ENCODE results near the gene ANLN. TPM values are rescaled to one million over a fixed set of nuclear protein-coding genes. Genes with fewer than 3 reads are reported as not detected.
"Not testable (repeated sequence)": the region's sequence is repeated elsewhere in the genome, so short reads cannot be mapped to it uniquely, and the experiment has no call there.

Gene ANLN
- total RNA-seq, 1 donor from 2014 or later, result 18.9 TPM

DNA sequence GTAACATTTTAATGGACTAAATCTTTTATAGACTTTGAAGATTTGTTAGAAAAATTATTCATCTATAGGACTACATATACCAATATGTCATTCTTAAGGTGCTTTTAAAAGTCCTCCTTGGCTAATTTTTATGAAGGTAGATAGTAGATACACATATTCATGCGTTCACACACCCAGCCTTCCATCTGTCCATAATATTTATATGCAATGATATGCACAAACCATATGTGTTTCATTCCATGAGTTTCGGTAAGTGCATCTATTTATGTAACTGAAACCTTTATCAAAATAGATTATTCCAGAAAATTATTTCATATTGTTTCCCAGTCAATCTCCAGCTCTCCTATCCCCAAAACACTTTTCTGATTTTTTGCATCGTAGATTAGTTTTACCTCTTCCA lies 101.7 kb downstream of the ANLN start:
- TF ChIP-seq POLR2AphosphoS5 (IDR thresholded peaks at IDR 0.05; ENCODE audit: insufficient read depth in 1 of 2, low read depth in 1 of 2) (no peak), POLR2A (IDR thresholded peaks at IDR 0.05) (no peak)
- TF ChIP-seq, protein P1, sequence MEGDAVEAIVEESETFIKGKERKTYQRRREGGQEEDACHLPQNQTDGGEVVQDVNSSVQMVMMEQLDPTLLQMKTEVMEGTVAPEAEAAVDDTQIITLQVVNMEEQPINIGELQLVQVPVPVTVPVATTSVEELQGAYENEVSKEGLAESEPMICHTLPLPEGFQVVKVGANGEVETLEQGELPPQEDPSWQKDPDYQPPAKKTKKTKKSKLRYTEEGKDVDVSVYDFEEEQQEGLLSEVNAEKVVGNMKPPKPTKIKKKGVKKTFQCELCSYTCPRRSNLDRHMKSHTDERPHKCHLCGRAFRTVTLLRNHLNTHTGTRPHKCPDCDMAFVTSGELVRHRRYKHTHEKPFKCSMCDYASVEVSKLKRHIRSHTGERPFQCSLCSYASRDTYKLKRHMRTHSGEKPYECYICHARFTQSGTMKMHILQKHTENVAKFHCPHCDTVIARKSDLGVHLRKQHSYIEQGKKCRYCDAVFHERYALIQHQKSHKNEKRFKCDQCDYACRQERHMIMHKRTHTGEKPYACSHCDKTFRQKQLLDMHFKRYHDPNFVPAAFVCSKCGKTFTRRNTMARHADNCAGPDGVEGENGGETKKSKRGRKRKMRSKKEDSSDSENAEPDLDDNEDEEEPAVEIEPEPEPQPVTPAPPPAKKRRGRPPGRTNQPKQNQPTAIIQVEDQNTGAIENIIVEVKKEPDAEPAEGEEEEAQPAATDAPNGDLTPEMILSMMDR (IDR thresholded peaks at IDR 0.05), result no peak
- Histone ChIP-seq H3K27me3 (no peaks in the 10 kb centered on the region), H3K36me3 (no peaks in the 10 kb centered on the region), H3K4me1 (no peaks in the 10 kb centered on the region), H3K9me3 (no peaks in the 10 kb centered on the region), H3K27ac (no peak overlapping the region), H3K4me3 (no peak overlapping the region)
- DNase-seq (ENCODE audit: extremely low spot score in 2 of 2), result no peak
- intact Hi-C loops (cut with DNase I), result no loop called here

GRCh38 chr7:36496576-36496975 lies 106.9 kb downstream of the ANLN start:
- no peak overlapping the region for H3K27ac ChIP-seq
- TF ChIP-seq POLR2AphosphoS5 (IDR thresholded peaks at IDR 0.05; ENCODE audit: insufficient read depth in 1 of 2, low read depth in 1 of 2) (no peak), POLR2A (IDR thresholded peaks at IDR 0.05) (no peak)
- TF ChIP-seq, protein P1 (IDR thresholded peaks at IDR 0.05), result no peak
- intact Hi-C loops (cut with DNase I), result no loop called here

DNA sequence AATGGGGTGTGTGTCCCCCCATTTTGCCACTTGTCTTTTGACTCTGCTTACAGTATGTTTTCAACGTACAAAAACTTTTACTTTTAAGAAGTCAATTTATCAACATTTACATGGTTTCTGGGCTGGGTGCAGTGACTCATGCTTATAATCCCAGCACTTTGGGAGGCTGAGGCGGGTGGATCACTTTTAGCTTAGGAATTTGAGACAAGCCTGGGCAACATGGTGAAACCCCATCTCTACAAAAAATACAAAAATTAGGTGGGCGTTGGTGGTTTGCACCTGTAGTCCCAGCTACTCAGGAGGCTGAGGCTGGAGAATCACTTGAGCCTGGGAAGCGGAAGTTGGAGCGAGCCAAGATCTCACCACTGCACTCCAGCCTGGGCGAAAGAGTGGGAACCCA lies 107.5 kb downstream of the ANLN start:
- H3K36me3 ChIP-seq; intact Hi-C loops (cut with DNase I); H3K9me3 ChIP-seq; H3K4me3 ChIP-seq; DNase-seq (ENCODE audit: extremely low spot score in 2 of 2); H3K4me1 ChIP-seq; H3K27me3 ChIP-seq; H3K27ac ChIP-seq: not testable (repeated sequence)

More at GRCh38 chr7:36496576-36496975, 106.9 kb downstream of the ANLN start:
- Histone ChIP-seq H3K36me3 (no peaks in the 10 kb centered on the region), H3K9me3 (no peaks in the 10 kb centered on the region), H3K27me3 (no peaks in the 10 kb centered on the region), H3K4me3 (no peak overlapping the region), H3K4me1 (peaks cover 7% of the 10 kb centered on the region)
- DNase-seq (ENCODE audit: extremely low spot score in 2 of 2), result no peak

DNA sequence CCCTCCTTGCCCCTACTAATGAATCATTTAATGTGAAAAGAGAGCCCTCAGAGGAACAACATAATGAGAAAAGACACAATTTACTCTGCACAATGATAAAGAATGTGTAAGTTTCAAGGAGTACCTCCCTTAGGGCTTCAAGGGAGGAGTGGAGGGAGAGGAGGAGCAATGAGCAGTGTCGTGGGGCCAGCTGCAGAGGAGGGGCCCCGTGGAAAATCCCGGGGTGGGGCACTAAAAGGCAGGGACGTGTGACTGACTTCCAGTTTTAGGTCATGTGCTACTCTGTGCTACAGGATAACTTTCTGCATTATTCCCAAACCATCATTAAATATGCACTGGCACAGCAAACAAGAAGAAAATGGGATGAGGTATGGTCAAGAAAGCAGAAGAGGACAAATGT lies 108.1 kb downstream of the ANLN start:
- intact Hi-C loops (cut with DNase I), result no loop called here
- TF ChIP-seq POLR2AphosphoS5 (IDR thresholded peaks at IDR 0.05; ENCODE audit: insufficient read depth in 1 of 2, low read depth in 1 of 2), result no peak
- Histone ChIP-seq H3K36me3 (no peaks in the 10 kb centered on the region), H3K4me3 (no peak overlapping the region), H3K4me1 (peaks cover 7% of the 10 kb centered on the region), H3K27ac (no peak overlapping the region), H3K27me3 (no peaks in the 10 kb centered on the region), H3K9me3 (no peaks in the 10 kb centered on the region)
- DNase-seq (ENCODE audit: extremely low spot score in 2 of 2), result no peak

Other genes with a start within 250 kb of the ANLN start
- gene EEPD1, start 236.6 kb upstream of the ANLN start, total RNA-seq, result 9.8 TPM